OCI-LY3 (cell line): ENCODE results near the gene PEPD.

ENCODE experiments used
- H2AFZ ChIP-seq: fragments of 200-600, 300-600 bp; shearing (Covaris generic); 2 replicates; pipeline ENCODE4 v1.6.0; 2014; ENCODE audit warnings: antibody characterized with exemption, low read depth, low read length
- H3K27ac ChIP-seq: fragments of 200-600, 300-600 bp; sonication (generic); 2 replicates; pipeline ENCODE4 v1.5.1; 2014; ENCODE audit warnings: mild to moderate bottlenecking, low read length, moderate library complexity, mixed read lengths
- H3K27me3 ChIP-seq: fragments of 200-600, 300-600 bp; sonication (generic); 2 replicates; pipeline ENCODE4 v1.6.1; 2014; ENCODE audit warnings: low read depth, low read length, mixed read lengths
- H3K36me3 ChIP-seq: fragments of 200-600, 300-600 bp; sonication (generic); replicated peaks from 2 replicates; pipeline ENCODE3; 2014; ENCODE audit warnings: low read depth, low read length, mixed read lengths
- H3K4me1 ChIP-seq: fragments of 300-600, 200-600 bp; sonication (generic); 2 replicates; pipeline ENCODE4 v1.6.1; 2014; ENCODE audit warnings: low read length, mixed read lengths
- H3K4me2 ChIP-seq: fragments of 200-600, 300-600 bp; sonication (generic); 2 replicates; pipeline ENCODE4 v1.6.1; 2014; ENCODE audit warnings: low read length, mixed read lengths
- H3K4me3 ChIP-seq: fragments of 300-600, 200-600 bp; sonication (generic); 2 replicates; pipeline ENCODE4 v1.5.1; 2014; ENCODE audit warnings: antibody characterized with exemption, mild to moderate bottlenecking, low read length, moderate library complexity
- H3K79me2 ChIP-seq: fragments of 300-600, 200-600 bp; shearing (Covaris generic); 2 replicates; pipeline ENCODE4 v1.6.1; 2014; ENCODE audit warnings: mild to moderate bottlenecking, low read length, mixed read lengths
- H3K9ac ChIP-seq: fragments of 300-600, 200-600 bp; shearing (Covaris generic); 2 replicates; pipeline ENCODE4 v1.6.0; 2014; ENCODE audit warnings: mild to moderate bottlenecking, low read length, moderate library complexity
- H3K9me3 ChIP-seq: fragments of 200-600, 300-600 bp; shearing (Covaris generic); 2 replicates; pipeline ENCODE4 v1.6.1; 2014; ENCODE audit warnings: low read length, mixed read lengths; ENCODE audit not compliant: insufficient read depth
- H4K20me1 ChIP-seq: fragments of 200-600, 300-600 bp; sonication (generic); 2 replicates; pipeline ENCODE4 v1.6.1; 2016; ENCODE audit warnings: low read length, mixed read lengths; ENCODE audit not compliant: insufficient read depth
- CTCF ChIP-seq: fragments of 200-600, 300-600 bp; sonication (generic); IDR thresholded peaks from 2 replicates; pipeline ENCODE4 v1.5.1; 2014; ENCODE audit warnings: antibody characterized with exemption, low read length, low read depth
- EZH2phosphoT487 ChIP-seq: fragments of 200-600 bp; shearing (Covaris generic); IDR thresholded peaks from 2 replicates; pipeline ENCODE4 v1.6.1; 2018; ENCODE audit warnings: antibody characterized with exemption, mixed run types, low read depth

PEPD gene

GRCh38 chr19:33552191-33552927 lies 30.8 kb upstream of the PEPD start:
- TF ChIP-seq EZH2phosphoT487 (no peak), CTCF (no peak)
- H2AFZ ChIP-seq = no peak overlapping the region
- H3K79me2 ChIP-seq = no peaks in the 10 kb centered on the region
- H3K36me3 ChIP-seq = no peaks in the 10 kb centered on the region
- H3K4me3 ChIP-seq = no peak overlapping the region
- no peak overlapping the region for H3K27ac ChIP-seq
- no peaks in the 10 kb centered on the region for H3K4me1 ChIP-seq
- no peaks in the 10 kb centered on the region for H3K9me3 ChIP-seq
- no peak overlapping the region for H3K4me2 ChIP-seq
- no peaks in the 10 kb centered on the region for H4K20me1 ChIP-seq
- no peak overlapping the region for H3K9ac ChIP-seq
- H3K27me3 ChIP-seq = no peaks in the 10 kb centered on the region

GRCh38 chr19:33551676-33552075 lies 30.1 kb upstream of the PEPD start:
- Histone ChIP-seq H3K27ac (no peak overlapping the region), H4K20me1 (no peaks in the 10 kb centered on the region), H3K9me3 (no peaks in the 10 kb centered on the region), H2AFZ (no peak overlapping the region), H3K27me3 (0 out of 2 replicates have a peak, but pooled peaks cover 3% of the 10 kb centered on the region), H3K36me3 (no peaks in the 10 kb centered on the region), H3K79me2 (no peaks in the 10 kb centered on the region), H3K4me3 (no peak overlapping the region), H3K9ac (no peak overlapping the region), H3K4me2 (no peak overlapping the region), H3K4me1 (no peaks in the 10 kb centered on the region)
- TF ChIP-seq EZH2phosphoT487 (no peak), CTCF (no peak)

GRCh38 chr19:33550768-33551167 lies 29.2 kb upstream of the PEPD start:
- no peaks in the 10 kb centered on the region for H3K79me2 ChIP-seq
- no peak for TF ChIP-seq EZH2phosphoT487
- no peak for TF ChIP-seq CTCF
- no peak overlapping the region for H3K27ac ChIP-seq
- no peaks in the 10 kb centered on the region for H4K20me1 ChIP-seq
- no peak overlapping the region for H2AFZ ChIP-seq
- H3K9ac ChIP-seq = no peak overlapping the region
- H3K36me3 ChIP-seq = no peaks in the 10 kb centered on the region
- H3K4me3 ChIP-seq = no peak overlapping the region
- no peaks in the 10 kb centered on the region for H3K4me1 ChIP-seq
- no peak overlapping the region for H3K4me2 ChIP-seq
- H3K27me3 ChIP-seq = peaks cover 5% of the 10 kb centered on the region; the same call in 1 of the 2 replicates
- H3K9me3 ChIP-seq = no peaks in the 10 kb centered on the region

GRCh38 chr19:33547676-33548075 lies 26.1 kb upstream of the PEPD start:
- Histone ChIP-seq H3K36me3 (no peaks in the 10 kb centered on the region), H3K9ac (no peak overlapping the region), H3K27ac (no peak overlapping the region), H3K4me3 (no peak overlapping the region), H3K4me1 (no peaks in the 10 kb centered on the region), H3K79me2 (no peaks in the 10 kb centered on the region), H3K27me3 (peaks cover 12% of the 10 kb centered on the region; the same call in 1 of the 2 replicates), H4K20me1 (no peaks in the 10 kb centered on the region), H3K9me3 (no peaks in the 10 kb centered on the region), H3K4me2 (no peak overlapping the region), H2AFZ (no peak overlapping the region)
- TF ChIP-seq EZH2phosphoT487 (no peak), CTCF (no peak)
